GM23248 (cell line): ENCODE results near the gene SEPHS1. TPM values are rescaled to one million over a fixed set of nuclear protein-coding genes. Genes with fewer than 3 reads are reported as not detected.

Experiments used
- DNase-seq: peaks from one replicate; pipeline ENCODE4 v3.0.0-alpha.2; 2015
- H2AFZ ChIP-seq: fragments of 200-600 bp; sonication (generic); 2 replicates; pipeline ENCODE4 v1.6.1; 2016; ENCODE audit warnings: antibody characterized with exemption
- H3F3A ChIP-seq: fragments of 200-600 bp; sonication (generic); 2 replicates; pipeline ENCODE4 v1.6.1; 2016; ENCODE audit warnings: mild to moderate bottlenecking, antibody characterized with exemption, mixed run types; ENCODE audit not compliant: insufficient read depth
- H3K27ac ChIP-seq: fragments of 200-600 bp; sonication (generic); 2 replicates; pipeline ENCODE4 v1.5.1; 2016; ENCODE audit warnings: mild to moderate bottlenecking
- H3K27me3 ChIP-seq: fragments of 200-600 bp; sonication (generic); replicated peaks from 2 replicates; pipeline ENCODE4 v1.6.1; 2016; ENCODE audit warnings: mild to moderate bottlenecking; ENCODE audit not compliant: insufficient read depth
- H3K36me3 ChIP-seq: fragments of 200-600 bp; sonication (generic); 2 replicates; pipeline ENCODE4 v1.6.1; 2016; ENCODE audit warnings: low read depth, mild to moderate bottlenecking
- H3K4me1 ChIP-seq: fragments of 200-600 bp; sonication (generic); 2 replicates; pipeline ENCODE4 v1.6.1; 2016; ENCODE audit warnings: mild to moderate bottlenecking; ENCODE audit not compliant: insufficient read depth
- H3K4me2 ChIP-seq: fragments of 200-600 bp; sonication (generic); one replicate; pipeline ENCODE4 v1.6.1; 2016; ENCODE audit warnings: mild to moderate bottlenecking; ENCODE audit not compliant: unreplicated experiment
- H3K4me3 ChIP-seq: fragments of 200-600 bp; sonication (generic); 2 replicates; pipeline ENCODE4 v1.5.1; 2016; ENCODE audit warnings: mild to moderate bottlenecking
- H3K79me2 ChIP-seq: fragments of 200-600 bp; sonication (generic); 2 replicates; pipeline ENCODE4 v1.6.1; 2016; ENCODE audit warnings: mild to moderate bottlenecking; ENCODE audit not compliant: insufficient read depth
- H3K9ac ChIP-seq: fragments of 200-600 bp; sonication (generic); 2 replicates; pipeline ENCODE4 v1.6.1; 2016; ENCODE audit warnings: mild to moderate bottlenecking
- H3K9me2 ChIP-seq: fragments of 200-600 bp; sonication (generic); 2 replicates; pipeline ENCODE4 v1.6.1; 2016; ENCODE audit warnings: mixed run types, mild to moderate bottlenecking, moderate library complexity; ENCODE audit not compliant: insufficient read depth
- H3K9me3 ChIP-seq: fragments of 200-600 bp; sonication (generic); one replicate; pipeline ENCODE4 v1.6.1; 2017; ENCODE audit warnings: low read depth
- H4K20me1 ChIP-seq: fragments of 200-600 bp; sonication (generic); 2 replicates; pipeline ENCODE4 v1.6.0; 2016; ENCODE audit not compliant: insufficient read depth
- EZH2 ChIP-seq: fragments of 200-600 bp; sonication (generic); IDR thresholded peaks from 2 replicates; pipeline ENCODE4 v1.6.1; 2018; ENCODE audit warnings: antibody characterized with exemption, mild to moderate bottlenecking; ENCODE audit not compliant: insufficient read depth, poor library complexity, severe bottlenecking
- EZH2phosphoT487 ChIP-seq: fragments of 200-600 bp; sonication (generic); IDR thresholded peaks from 2 replicates; pipeline ENCODE4 v1.6.1; 2018; ENCODE audit warnings: antibody characterized with exemption, moderate library complexity, mild to moderate bottlenecking, low read depth; ENCODE audit not compliant: insufficient read depth
- WGBS, 2 experiments: methylation state at CpG; one replicate each; pipeline ENCODE4 v1.1.6; 2015 to 2017; ENCODE audit warnings: low lambda C conversion rate in 2 of 2, low coverage in 1 of 2; ENCODE audit errors: missing lambda C conversion rate in 2 of 2; 5-methylcytosine and 5-hydroxymethylcytosine counted together
- in situ Hi-C: fragments of 300-500 bp; cut with MboI; formaldehyde crosslinking; loops from 2 replicates; pipeline ENCODE4 v1.15.0; 2020
- polyA plus RNA-seq: library from polyadenylated mRNA; unstranded; fragments of >200 nt; fragmentation: Nextera tagmentation; extraction: Ambion mirVana; gene quantifications from 2 replicates; pipeline ENCODE4 v1.2.1, GENCODE V29; 2016
- total RNA-seq: library from RNA; depleted of rRNA; stranded (reverse); fragments of >200 nt; shearing (Covaris generic); gene quantifications from 2 replicates; pipeline ENCODE4 v1.2.3, GENCODE V29; 2014; rRNA removed

The SEPHS1 gene, protein sequence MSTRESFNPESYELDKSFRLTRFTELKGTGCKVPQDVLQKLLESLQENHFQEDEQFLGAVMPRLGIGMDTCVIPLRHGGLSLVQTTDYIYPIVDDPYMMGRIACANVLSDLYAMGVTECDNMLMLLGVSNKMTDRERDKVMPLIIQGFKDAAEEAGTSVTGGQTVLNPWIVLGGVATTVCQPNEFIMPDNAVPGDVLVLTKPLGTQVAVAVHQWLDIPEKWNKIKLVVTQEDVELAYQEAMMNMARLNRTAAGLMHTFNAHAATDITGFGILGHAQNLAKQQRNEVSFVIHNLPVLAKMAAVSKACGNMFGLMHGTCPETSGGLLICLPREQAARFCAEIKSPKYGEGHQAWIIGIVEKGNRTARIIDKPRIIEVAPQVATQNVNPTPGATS
- total RNA-seq (34.0 and 35.0 TPM in 2 replicates), polyA plus RNA-seq (16.2 and 16.6 TPM in 2 replicates)

DNA sequence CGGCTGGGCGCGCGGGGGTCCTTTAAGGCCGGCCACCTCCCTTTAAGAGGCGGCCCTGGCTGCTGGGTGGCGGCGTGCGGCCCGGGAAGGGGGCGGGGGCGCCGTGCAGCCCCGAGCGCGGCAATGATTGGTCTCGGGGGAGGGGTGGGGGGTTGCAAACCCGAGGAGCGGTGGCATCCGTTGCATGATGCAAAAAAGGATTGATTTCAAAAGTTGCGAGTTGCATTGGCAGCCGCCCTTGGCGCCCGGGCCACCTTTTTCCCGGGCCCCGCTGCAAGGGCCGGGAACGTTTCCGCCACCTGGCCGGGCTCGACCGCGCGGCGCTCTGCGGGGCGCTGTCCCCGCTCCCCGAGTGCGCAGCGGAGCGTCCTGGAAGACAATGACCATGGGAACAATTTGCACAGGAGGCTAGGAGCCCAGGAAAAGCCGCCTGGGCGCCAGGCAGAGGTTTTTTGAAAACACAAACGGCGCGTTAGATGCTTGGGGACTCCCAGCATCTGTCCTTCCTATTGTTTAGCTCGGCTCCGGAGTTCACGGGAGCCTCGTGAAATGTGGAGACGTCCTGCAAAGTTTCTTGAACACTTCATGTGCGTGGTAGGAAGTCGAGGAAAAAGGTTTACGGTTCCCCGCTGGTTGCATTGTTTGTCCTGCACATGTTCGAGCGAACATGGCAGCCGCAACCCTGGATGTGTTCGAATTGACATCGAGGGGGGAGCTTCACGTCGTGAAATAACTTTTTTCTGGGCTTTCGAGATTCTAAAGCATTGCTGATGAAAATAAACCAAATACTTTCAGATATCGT lies at the start of gene SEPHS1:
SEPHS1 (minus strand) TSS at position 78 of the 802 bp plus-strand sequence. CDS start 3,343 bp downstream, outside the sequence.
- 0 to 1% methylated on average over 45 to 63 of the region's 65 CpGs for WGBS, 2 experiments
- Histone ChIP-seq H3K4me2 (peak within 1 kb of the TSS; percentile 87), H3K36me3 (no peaks in the 10 kb centered on the region), H3K4me1 (0 out of 2 replicates have a peak, but pooled peaks cover 2% of the 10 kb centered on the region), H3K27me3 (peaks cover 20% of the 10 kb centered on the region), H3K9me2 (no peaks in the 10 kb centered on the region), H3K9me3 (no peaks in the 10 kb centered on the region), H3K79me2 (peaks cover 36% of the 10 kb centered on the region), H3K4me3 (peak within 1 kb of the TSS; percentile 88), H3K9ac (peak within 1 kb of the TSS; percentile 97), H3F3A (peaks cover 21% of the 10 kb centered on the region), H4K20me1 (no peaks in the 10 kb centered on the region), H3K27ac (peak within 1 kb of the TSS; percentile 77), H2AFZ (peak within 1 kb of the TSS; percentile 91)
- TF ChIP-seq EZH2, result no peak
- no peak for TF ChIP-seq EZH2phosphoT487
- in situ Hi-C loops, result no loop called here
- peak; percentile 79 for DNase-seq

DNA sequence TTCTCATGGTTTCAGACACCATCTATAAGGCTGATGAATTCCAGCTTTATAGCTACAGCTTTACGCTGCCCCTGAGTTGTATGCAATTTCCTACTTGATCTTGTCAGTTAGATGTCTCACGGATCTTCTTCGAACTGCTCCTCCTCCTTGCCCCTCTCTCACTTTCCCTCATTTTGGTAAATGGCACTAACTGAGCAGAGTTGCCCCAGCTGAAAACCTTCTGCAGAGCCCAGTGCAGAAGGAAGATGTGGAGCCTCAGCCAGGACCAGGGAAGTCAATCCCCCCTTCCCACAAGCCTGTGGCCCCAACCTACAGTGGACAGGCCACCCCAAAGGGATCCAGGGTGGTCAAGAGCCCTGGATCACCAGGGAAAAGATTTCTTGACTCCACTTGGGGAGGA lies 49.0 kb upstream of the SEPHS1 start:
- Histone ChIP-seq H3K36me3 (no peaks in the 10 kb centered on the region), H3K4me1 (no peaks in the 10 kb centered on the region), H3K9me2 (no peaks in the 10 kb centered on the region), H3F3A (no peaks in the 10 kb centered on the region), H3K9ac (no peak overlapping the region), H2AFZ (no peak overlapping the region), H3K79me2 (no peaks in the 10 kb centered on the region), H3K9me3 (no peaks in the 10 kb centered on the region), H3K27ac (no peak overlapping the region), H4K20me1 (no peaks in the 10 kb centered on the region), H3K27me3 (peaks cover 26% of the 10 kb centered on the region; the same call in 1 of the 2 replicates), H3K4me2 (no peak overlapping the region), H3K4me3 (no peak overlapping the region)
- no peak for DNase-seq
- no peak for TF ChIP-seq EZH2phosphoT487
- TF ChIP-seq EZH2, result no peak
- in situ Hi-C loops, result no loop called here
- WGBS, 2 experiments, result 71 to 86% methylated on average over 3 of the region's 3 CpGs

DNA sequence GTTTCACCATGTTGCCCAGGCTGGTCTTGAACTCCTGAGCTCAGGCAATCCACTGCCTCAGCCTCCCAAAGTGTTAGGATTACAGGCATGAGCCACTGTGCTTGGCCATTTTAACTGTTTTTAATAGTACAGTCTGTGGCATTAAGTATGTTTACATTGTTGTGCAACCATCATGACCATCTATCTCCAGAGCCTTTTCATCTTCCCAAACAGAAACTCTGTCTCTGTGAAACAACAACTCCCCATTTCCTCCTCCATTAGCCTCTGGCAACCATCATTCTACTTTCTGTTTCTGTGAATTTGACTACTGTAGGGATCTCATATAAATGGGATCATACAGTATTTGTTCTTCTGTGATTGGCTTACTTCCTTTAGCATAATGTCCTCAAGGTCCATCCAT lies 48.3 kb upstream of the SEPHS1 start:
- no peaks in the 10 kb centered on the region for H4K20me1 ChIP-seq
- H3K9ac ChIP-seq, result no peak overlapping the region
- H3F3A ChIP-seq, result no peaks in the 10 kb centered on the region
- H3K4me3 ChIP-seq, result no peak overlapping the region
- peaks cover 26% of the 10 kb centered on the region; the same call in 1 of the 2 replicates for H3K27me3 ChIP-seq
- no peak overlapping the region for H3K4me2 ChIP-seq
- in situ Hi-C loops, result no loop called here
- no peak overlapping the region for H3K27ac ChIP-seq
- H3K4me1 ChIP-seq, result no peaks in the 10 kb centered on the region
- H3K36me3 ChIP-seq, result no peaks in the 10 kb centered on the region
- no peak for TF ChIP-seq EZH2phosphoT487
- no peak for TF ChIP-seq EZH2
- H3K9me2 ChIP-seq, result no peaks in the 10 kb centered on the region
- H2AFZ ChIP-seq, result no peak overlapping the region
- no peaks in the 10 kb centered on the region for H3K79me2 ChIP-seq
- no peaks in the 10 kb centered on the region for H3K9me3 ChIP-seq
- no peak for DNase-seq

DNA sequence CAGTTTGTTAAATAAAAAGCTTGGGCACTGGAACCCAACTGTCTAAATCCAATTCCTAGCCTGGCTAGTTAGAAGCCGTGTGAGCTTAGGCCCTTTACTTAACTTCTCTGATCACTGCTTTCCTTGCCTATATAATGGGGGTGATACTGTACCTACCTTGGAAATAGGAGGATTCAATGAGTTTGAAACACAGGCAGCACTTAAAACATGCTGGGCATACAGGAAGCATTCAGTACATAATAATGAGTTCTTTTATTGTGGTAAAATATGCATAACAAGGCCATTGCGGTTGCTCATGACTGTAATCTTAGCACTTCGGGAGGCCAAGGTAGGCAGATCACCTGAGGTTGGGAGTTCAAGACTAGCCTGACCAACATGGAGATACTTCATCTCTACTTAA lies 47.4 kb upstream of the SEPHS1 start:
- Histone ChIP-seq H3K27ac (no peak overlapping the region), H3F3A (no peaks in the 10 kb centered on the region), H3K9ac (no peak overlapping the region), H3K79me2 (no peaks in the 10 kb centered on the region), H3K9me2 (no peaks in the 10 kb centered on the region), H2AFZ (no peak overlapping the region), H3K4me2 (no peak overlapping the region), H3K27me3 (peaks cover 28% of the 10 kb centered on the region; the same call in 1 of the 2 replicates), H3K36me3 (no peaks in the 10 kb centered on the region), H4K20me1 (no peaks in the 10 kb centered on the region), H3K4me3 (no peak overlapping the region), H3K4me1 (no peaks in the 10 kb centered on the region), H3K9me3 (no peaks in the 10 kb centered on the region)
- TF ChIP-seq EZH2phosphoT487 (no peak), EZH2 (no peak)
- DNase-seq, result no peak
- in situ Hi-C loops, result no loop called here
- 66 to 75% methylated on average over 3 of the region's 3 CpGs for WGBS, 2 experiments
